LNCAP (cell line): Measurements from ENCODE around the gene NAT14.

Experiments used
- TF ChIP-seq, protein P1 (sequence below): fragments of 450-650 bp; IDR thresholded peaks from 2 replicates; pipeline ENCODE4 v1.5.1; 2017; ENCODE audit warnings: mild to moderate bottlenecking

Gene NAT14

GRCh38 chr19:55525289-55526101, 40.5 kb downstream of the NAT14 start:
- TF ChIP-seq, protein P1, sequence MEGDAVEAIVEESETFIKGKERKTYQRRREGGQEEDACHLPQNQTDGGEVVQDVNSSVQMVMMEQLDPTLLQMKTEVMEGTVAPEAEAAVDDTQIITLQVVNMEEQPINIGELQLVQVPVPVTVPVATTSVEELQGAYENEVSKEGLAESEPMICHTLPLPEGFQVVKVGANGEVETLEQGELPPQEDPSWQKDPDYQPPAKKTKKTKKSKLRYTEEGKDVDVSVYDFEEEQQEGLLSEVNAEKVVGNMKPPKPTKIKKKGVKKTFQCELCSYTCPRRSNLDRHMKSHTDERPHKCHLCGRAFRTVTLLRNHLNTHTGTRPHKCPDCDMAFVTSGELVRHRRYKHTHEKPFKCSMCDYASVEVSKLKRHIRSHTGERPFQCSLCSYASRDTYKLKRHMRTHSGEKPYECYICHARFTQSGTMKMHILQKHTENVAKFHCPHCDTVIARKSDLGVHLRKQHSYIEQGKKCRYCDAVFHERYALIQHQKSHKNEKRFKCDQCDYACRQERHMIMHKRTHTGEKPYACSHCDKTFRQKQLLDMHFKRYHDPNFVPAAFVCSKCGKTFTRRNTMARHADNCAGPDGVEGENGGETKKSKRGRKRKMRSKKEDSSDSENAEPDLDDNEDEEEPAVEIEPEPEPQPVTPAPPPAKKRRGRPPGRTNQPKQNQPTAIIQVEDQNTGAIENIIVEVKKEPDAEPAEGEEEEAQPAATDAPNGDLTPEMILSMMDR: no peak

DNA sequence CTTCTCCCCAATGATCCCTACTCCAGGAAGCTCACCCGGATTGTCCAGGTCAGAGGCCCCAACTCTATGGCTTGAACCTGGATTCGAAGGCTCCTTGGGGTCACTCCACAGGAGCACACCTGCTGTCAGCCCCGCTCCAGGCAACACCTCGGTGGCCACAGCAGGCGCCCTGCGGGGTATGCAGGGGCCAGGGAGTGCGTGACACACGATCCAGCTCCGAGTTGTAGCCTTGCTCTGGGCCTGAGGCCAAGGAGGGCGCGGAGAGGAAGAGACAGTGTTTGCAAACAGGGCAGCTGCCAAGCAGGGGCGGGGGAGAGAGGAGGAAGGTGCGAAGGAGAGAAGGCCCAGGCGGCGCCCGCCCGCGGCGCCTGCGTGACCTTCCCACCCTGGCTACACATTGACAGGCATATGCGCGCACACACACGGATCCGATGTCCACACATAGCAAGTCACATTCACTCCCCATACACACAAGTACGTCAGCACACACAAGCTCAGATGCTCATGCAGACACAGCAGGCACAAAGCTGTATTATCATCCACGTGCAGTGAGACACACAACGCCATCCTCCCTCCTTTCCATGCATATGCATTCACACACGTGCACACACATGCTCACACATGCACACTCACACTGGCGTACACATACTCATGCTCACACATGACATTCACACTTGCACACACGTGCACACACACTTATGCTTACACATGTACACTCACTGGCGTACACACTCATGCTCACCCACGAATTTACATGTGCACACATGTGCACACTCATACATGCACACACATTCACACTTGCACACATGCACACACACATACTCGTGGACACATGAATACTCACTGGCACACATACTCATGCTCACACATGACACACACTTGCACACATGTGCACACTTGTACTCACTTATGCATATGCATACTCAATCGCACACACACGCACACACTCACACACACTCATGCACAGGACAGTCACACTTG, 41.5 kb downstream of the NAT14 start:
- TF ChIP-seq, protein P1: no peak

DNA sequence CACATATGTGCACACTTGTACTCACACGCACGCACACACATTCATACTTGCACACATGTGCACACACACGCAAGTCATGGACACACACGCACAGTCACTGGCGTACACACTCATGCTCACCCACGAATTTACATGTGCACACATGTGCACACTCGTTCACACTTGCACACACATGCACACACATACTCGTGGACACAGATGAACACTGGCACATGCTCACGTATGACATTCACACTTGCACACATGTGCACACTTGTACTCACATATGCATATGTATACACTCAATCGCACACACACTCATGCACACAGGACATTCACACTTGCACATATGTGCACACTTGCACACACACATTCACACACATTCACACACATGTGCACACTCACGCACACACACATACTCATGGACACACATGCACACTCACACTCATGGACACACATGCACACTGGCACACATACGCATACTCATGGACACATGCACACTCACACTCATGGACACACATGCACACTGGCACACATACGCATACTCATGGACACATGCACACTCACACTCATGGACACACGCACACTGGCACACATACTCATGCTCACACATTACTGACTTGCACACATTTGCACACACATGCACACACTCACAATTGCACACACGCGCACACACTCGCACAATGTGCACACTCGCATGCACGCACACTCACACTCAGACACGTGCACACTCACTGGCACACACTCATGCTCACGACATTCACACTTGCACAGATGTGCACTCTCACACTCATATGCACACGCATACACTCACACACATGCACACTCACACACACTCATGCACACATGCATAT, 42.4 kb downstream of the NAT14 start:
- TF ChIP-seq, protein P1: no peak

DNA sequence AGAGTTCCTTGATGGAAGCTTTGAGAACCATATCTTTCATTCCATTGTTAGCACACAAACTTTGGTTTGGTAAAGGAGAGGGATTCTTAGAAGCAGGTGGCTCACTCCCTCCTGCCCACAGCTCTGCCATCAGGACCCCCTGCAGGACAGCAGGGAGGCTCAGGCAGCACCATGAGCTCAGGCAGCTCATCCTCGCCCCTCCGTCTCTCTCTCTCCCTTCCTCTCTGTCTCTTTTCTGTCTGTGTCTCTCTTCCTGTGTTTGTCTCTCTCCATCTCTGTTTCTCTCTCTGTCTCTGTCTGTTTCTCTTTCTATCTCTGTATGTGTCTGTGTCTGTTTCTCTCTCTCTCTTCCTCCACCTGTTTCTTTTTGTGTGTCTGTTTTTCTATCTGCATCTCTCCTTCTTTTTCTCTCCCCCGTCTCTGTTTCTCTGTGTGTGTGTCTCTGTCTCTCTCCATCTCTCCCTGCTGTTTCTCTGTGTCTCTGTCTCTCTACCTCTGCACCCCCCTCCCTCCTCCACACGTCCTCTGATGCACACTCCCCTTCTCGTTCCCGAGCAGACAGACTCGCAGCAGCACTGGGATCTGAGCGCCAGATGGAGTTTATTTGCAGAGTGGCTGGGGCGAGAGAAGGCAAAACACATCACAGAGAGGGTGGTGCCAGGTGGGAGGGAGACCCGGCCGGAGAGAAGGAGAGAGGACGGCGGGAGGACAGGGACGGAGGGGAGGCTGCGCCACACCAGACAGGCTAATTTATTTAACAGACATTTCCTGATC, 43.2 kb downstream of the NAT14 start:
- TF ChIP-seq, protein P1: no peak

DNA sequence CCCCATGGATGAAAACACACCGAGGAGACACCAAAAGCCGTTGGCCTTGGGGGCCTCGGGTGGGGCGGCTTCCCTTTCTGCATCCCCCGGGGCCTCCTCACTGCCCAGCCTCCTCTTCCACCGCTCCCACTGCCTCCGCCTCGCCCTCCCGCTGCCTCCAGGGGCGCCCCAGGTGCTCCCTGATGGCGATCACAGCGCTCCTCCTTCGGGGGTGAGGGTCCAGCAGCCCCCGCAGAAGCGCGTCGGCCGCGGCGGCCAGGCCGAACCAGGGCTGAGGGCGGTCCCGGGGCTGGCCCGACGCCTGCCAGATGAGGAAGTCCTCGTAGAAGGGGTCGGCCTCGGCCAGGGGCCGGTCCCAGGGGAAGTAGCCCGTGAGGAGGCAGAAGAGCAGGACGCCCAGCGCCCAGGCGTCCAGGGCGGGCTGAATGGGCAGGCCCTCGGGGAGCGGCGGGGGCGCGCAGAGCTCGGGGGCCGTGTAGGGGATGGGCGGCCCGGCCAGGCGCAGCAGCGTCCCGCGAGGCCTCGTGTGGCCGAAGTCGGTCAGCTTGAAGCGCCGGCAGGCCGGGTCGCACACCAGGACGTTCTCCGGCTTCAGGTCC, 44.7 kb downstream of the NAT14 start:
- TF ChIP-seq, protein P1: no peak

DNA sequence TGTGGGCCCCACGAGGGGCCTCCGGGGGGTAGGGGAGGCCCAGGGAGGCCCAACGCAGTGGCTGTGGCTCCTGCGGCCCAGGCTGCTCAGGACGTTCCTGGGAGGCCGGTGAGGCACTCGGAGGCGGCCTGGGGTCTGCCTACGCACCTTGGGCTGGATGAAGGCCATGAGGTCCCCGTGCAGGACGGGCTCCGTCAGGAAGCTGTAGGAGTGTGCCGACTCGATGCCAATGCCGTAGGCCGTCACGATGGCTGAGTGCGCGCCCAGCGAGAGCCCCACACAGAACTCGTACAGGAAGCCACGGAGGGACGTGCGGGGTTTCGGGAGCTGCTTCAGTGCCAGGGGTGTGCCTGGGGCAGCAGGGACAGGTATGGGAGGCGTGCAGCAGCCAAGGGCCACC, 46.0 kb downstream of the NAT14 start:
- TF ChIP-seq, protein P1: no peak
